GM12875 (cell line): Measurements from ENCODE around the gene DNHD1.

Source experiments
- H3K4me3 ChIP-seq: one replicate; pipeline ENCODE4 v1.5.1; 2011; ENCODE audit warnings: low read depth, low read length, control low read depth
- TF ChIP-seq, protein P1 (sequence below): IDR thresholded peaks from 2 replicates; pipeline ENCODE4 v1.5.1; 2011; ENCODE audit warnings: low read depth, mild to moderate bottlenecking, control low read depth, inconsistent platforms, low read length, moderate library complexity, borderline replicate concordance; ENCODE audit not compliant: insufficient read depth

Gene DNHD1

DNA sequence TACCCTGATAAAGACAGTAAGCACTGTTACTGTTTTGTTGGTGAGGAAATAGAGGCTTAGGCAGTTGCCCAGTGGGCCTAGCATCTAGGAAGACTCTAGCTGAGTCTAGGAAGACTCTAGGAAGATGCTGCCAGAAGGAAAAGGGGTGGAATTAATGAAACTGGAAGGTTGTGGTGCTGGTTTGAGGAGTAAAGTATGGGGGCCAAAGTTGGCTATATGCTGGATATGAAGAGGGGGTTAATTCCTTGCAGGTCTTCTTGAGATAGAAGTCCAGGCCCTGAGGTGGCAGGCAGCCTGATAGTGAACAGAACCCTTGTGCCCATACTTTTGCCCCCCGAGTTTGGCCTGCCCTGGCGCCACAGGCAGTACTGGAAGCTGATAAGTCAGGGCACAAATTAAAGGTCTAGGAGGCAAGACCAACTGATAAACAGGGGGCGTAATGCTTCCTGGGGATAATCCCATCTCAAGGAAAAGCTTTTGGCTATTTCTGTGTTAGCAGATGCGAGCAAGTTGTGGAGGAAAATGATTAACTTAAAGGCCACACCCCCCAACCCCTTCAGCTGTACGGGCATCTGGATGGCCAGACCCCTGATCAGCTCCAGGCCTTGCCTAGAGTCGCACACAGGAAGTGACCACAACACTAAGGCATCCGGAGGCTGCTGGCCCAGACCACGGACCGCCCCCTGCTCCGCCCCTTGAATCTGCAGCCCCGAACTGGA lies 109.5 kb downstream of the DNHD1 start:
- peak overlapping the region; percentile 1 for H3K4me3 ChIP-seq
- TF ChIP-seq, protein P1, sequence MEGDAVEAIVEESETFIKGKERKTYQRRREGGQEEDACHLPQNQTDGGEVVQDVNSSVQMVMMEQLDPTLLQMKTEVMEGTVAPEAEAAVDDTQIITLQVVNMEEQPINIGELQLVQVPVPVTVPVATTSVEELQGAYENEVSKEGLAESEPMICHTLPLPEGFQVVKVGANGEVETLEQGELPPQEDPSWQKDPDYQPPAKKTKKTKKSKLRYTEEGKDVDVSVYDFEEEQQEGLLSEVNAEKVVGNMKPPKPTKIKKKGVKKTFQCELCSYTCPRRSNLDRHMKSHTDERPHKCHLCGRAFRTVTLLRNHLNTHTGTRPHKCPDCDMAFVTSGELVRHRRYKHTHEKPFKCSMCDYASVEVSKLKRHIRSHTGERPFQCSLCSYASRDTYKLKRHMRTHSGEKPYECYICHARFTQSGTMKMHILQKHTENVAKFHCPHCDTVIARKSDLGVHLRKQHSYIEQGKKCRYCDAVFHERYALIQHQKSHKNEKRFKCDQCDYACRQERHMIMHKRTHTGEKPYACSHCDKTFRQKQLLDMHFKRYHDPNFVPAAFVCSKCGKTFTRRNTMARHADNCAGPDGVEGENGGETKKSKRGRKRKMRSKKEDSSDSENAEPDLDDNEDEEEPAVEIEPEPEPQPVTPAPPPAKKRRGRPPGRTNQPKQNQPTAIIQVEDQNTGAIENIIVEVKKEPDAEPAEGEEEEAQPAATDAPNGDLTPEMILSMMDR = no peak

DNA sequence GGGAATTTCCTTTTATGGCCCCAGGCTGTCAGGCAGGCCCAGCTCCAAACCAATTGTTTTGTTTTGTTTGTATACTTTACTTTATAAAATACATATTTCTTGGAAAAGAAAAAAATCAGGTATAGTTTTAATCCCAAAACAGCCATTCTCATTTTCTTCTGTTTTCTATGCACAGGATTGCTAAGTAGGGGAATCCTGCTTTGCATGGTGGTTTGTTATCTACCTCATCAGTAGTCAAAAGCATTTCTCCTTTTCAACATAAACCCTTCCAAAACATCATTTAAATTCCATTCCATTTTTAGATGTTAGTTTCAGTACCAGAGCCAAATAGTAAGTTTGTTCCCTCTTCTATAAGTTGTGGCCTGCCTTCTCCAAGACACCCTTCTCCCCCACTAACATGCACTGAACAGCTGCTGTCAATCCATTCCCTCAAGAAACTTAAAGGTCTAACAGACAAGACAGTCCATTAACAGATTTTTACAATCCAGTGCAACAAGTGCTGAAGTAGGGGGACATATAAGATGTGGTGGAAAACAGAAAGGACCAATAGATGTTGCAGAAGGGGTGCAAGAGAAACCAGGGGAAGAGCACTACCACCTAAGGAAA lies 110.2 kb downstream of the DNHD1 start:
- TF ChIP-seq, protein P1 = no peak
- H3K4me3 ChIP-seq = peak overlapping the region; percentile 1

DNA sequence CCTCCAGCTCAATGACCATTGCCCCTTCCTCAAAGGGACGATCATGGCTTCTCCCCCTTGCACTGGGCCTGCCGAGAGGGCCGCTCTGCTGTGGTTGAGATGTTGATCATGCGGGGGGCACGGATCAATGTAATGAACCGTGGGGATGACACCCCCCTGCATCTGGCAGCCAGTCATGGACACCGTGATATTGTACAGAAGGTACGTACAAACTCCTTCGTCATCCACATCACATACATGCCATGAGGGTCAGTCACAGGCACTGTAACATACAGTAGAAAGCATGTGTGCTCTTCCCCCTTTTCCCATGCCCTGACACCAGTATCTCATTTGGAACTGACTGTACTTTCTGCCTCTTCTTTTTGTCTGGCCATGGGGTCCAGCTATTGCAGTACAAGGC lies 110.9 kb downstream of the DNHD1 start:
- TF ChIP-seq, protein P1 = no peak
- no peak overlapping the region for H3K4me3 ChIP-seq

DNA sequence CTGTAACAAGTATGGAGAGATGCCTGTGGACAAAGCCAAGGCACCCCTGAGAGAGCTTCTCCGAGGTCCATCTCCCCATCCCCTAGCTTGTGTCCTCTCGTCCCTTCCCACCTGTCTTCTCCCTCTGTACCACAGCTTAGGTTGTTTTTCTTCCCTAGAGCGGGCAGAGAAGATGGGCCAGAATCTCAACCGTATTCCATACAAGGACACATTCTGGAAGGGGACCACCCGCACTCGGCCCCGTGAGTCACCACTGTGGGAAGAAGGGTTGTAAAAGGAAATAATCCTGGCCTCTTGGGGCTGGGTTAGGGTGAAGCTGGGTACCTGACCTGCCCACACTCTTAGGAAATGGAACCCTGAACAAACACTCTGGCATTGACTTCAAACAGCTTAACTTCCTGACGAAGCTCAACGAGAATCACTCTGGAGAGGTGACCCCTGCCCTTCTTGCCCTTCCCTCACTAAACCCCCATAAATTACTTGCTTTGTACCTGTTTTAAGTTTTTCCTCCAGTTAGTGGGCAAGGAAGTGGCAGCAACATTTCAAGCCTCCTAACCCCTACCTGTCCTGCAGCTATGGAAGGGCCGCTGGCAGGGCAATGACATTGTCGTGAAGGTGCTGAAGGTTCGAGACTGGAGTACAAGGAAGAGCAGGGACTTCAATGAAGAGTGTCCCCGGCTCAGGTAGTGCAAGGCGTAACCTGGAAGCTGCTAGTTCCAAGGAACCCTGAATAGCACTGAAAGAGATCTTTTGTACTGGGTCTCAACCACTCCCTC lies 111.8 kb downstream of the DNHD1 start:
- TF ChIP-seq, protein P1 = no peak
- no peak overlapping the region for H3K4me3 ChIP-seq

DNA sequence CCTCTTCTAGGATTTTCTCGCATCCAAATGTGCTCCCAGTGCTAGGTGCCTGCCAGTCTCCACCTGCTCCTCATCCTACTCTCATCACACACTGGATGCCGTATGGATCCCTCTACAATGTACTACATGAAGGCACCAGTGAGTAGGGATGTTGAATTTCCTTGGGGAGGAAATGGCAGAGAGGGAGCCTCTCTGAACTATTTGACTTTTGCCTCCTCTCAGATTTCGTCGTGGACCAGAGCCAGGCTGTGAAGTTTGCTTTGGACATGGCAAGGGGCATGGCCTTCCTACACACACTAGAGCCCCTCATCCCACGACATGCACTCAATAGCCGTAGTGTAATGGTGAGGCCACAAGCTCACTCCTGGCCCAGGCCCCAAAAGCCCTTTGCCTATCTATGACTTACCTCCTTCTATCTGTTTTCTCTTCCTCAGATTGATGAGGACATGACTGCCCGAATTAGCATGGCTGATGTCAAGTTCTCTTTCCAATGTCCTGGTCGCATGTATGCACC lies 112.5 kb downstream of the DNHD1 start:
- TF ChIP-seq, protein P1 = no peak
- no peak overlapping the region for H3K4me3 ChIP-seq

DNA sequence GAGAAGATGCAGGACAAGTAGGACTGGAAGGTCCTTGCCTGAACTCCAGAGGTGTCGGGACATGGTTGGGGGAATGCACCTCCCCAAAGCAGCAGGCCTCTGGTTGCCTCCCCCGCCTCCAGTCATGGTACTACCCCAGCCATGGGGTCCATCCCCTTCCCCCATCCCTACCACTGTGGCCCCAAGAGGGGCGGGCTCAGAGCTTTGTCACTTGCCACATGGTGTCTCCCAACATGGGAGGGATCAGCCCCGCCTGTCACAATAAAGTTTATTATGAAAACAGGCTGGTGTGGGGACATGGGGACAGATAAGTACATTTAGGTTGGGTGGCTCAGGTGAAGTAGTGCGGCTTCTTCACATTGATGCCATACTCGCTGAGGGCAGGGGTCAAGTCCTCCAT lies 113.5 kb downstream of the DNHD1 start:
- TF ChIP-seq, protein P1 = no peak
- H3K4me3 ChIP-seq = no peak overlapping the region
